ENCODE data around the gene FSTL5.

FSTL5 gene

GRCh38 chr4:161937596-161937995, 226.2 kb downstream of the FSTL5 start:
- no peak for DNase-seq

- DNase-seq, result no peak
Observed at GRCh38 chr4:161936625-161937550, 226.9 kb downstream of the FSTL5 start.

GRCh38 chr4:161931089-161931488, 232.7 kb downstream of the FSTL5 start:
- no peak for DNase-seq

GRCh38 chr4:161929956-161930355, 233.8 kb downstream of the FSTL5 start:
- DNase-seq, result peak in 1 of 56 donors; percentile 13

GRCh38 chr4:161926033-161926828, 237.6 kb downstream of the FSTL5 start:
- DNase-seq, result no peak

GRCh38 chr4:161920304-161921052, 243.3 kb downstream of the FSTL5 start:
- DNase-seq, result no peak

- DNase-seq, result no peak
Observed at GRCh38 chr4:161919442-161920220, 244.2 kb downstream of the FSTL5 start.

GRCh38 chr4:161916035-161916434, 247.8 kb downstream of the FSTL5 start:
- DNase-seq, result no peak

- DNase-seq, result no peak
Observed at GRCh38 chr4:161907590-161907955, 256.2 kb downstream of the FSTL5 start.

GRCh38 chr4:161906836-161907589, 256.8 kb downstream of the FSTL5 start:
- no peak for DNase-seq

GRCh38 chr4:161900110-161900509, 263.7 kb downstream of the FSTL5 start:
- DNase-seq, result no peak

GRCh38 chr4:161894493-161895167, 269.2 kb downstream of the FSTL5 start:
- no peak for DNase-seq

- DNase-seq, result no peak
Observed at GRCh38 chr4:161894014-161894413, 269.8 kb downstream of the FSTL5 start.

GRCh38 chr4:161893566-161893965, 270.2 kb downstream of the FSTL5 start:
- DNase-seq, result no peak

- DNase-seq, result no peak
Observed at GRCh38 chr4:161892951-161893350, 270.8 kb downstream of the FSTL5 start.

GRCh38 chr4:161883157-161883556, 280.6 kb downstream of the FSTL5 start:
- DNase-seq, result no peak

GRCh38 chr4:161881370-161881769, 282.4 kb downstream of the FSTL5 start:
- no peak for DNase-seq

GRCh38 chr4:161869511-161869910, 294.3 kb downstream of the FSTL5 start:
- DNase-seq, result no peak

- DNase-seq, result no peak
Observed at GRCh38 chr4:161856711-161857326, 307.0 kb downstream of the FSTL5 start.

All from nucleus accumbens (tissue), 56 donors.